Middle frontal gyrus (tissue), 1 donor: ENCODE measurements around the gene FBF1.
"Not testable (repeated sequence)": the region's sequence is repeated elsewhere in the genome, so short reads cannot be mapped to it uniquely, and the experiment has no call there.

Experiments
- DNase-seq: peaks from one replicate; pipeline ENCODE4 v3.0.0-alpha.2; 2015; ENCODE audit warnings: low spot score; ENCODE audit errors: extremely low spot score

The FBF1 gene

GRCh38 chr17:75875182-75875939 is 65.5 kb downstream of the FBF1 start:
- no peak for DNase-seq

GRCh38 chr17:75874323-75875181 is 66.3 kb downstream of the FBF1 start:
- DNase-seq: no peak

- no peak for DNase-seq
Observed at GRCh38 chr17:75873587-75874322, 67.1 kb downstream of the FBF1 start.

- no peak for DNase-seq
Observed at GRCh38 chr17:75872434-75873351, 68.1 kb downstream of the FBF1 start.

GRCh38 chr17:75870228-75870627 is 70.6 kb downstream of the FBF1 start:
- not testable (repeated sequence) for DNase-seq

GRCh38 chr17:75869282-75870141 is 71.3 kb downstream of the FBF1 start:
- DNase-seq: no peak

GRCh38 chr17:75868730-75869281 is 72.0 kb downstream of the FBF1 start:
- not testable (repeated sequence) for DNase-seq

- DNase-seq: not testable (repeated sequence)
Observed at GRCh38 chr17:75865404-75866188, 75.2 kb downstream of the FBF1 start.

GRCh38 chr17:75864887-75865286 is 76.0 kb downstream of the FBF1 start:
- not testable (repeated sequence) for DNase-seq

- no peak for DNase-seq
Observed at GRCh38 chr17:75864448-75864871, 76.4 kb downstream of the FBF1 start.

GRCh38 chr17:75861927-75862317 is 78.9 kb downstream of the FBF1 start:
- DNase-seq: no peak
